T47D (cell line): ENCODE measurements around the gene IFNA16.
"Not testable (repeated sequence)": the region's sequence is repeated elsewhere in the genome, so short reads cannot be mapped to it uniquely, and the experiment has no call there.

Experiments used
- DNase-seq, 2 experiments: peaks; one replicate each; pipeline versions ENCODE4 v3.0.0 to v3.0.0-alpha.2; 2011 to 2012; ENCODE audit warnings: low read depth in 1 of 2, low spot score in 1 of 2
- JUND ChIP-seq: IDR thresholded peaks from 2 replicates; pipeline ENCODE4 v1.6.1; 2012; ENCODE audit warnings: low read depth
- in situ Hi-C: cut with HindIII; loops from 2 replicates; pipeline ENCODE4 v1.10.0; 2016; ENCODE audit warnings: low sequenced_read_pairs, low pct_unique_long_range_greater_than_20kb

IFNA16 gene

DNA sequence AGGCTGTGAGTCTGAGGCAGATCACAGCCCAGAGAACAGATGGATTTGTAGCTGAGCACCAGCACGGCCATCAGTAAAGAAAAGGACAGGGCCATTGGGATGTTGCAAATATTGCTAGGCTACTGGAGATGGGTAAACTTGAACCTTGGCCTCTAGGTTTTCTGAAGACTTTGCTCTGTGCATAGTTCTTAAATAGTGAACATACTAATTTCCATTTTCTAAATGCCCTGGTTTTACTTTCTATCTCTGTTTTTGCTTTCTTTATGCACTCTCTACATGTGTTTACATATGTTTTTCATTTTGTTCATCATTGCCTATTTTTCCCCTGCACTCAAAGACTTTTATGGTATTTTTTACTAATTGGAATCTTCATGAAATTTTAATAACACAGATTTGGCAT is at the start of gene IFNA16:
TSS of gene IFNA16 (minus strand) at position 101 of the 400 bp plus-strand sequence. CDS start at position 95, 6 bp downstream.
- in situ Hi-C loops = not testable (repeated sequence)

DNA sequence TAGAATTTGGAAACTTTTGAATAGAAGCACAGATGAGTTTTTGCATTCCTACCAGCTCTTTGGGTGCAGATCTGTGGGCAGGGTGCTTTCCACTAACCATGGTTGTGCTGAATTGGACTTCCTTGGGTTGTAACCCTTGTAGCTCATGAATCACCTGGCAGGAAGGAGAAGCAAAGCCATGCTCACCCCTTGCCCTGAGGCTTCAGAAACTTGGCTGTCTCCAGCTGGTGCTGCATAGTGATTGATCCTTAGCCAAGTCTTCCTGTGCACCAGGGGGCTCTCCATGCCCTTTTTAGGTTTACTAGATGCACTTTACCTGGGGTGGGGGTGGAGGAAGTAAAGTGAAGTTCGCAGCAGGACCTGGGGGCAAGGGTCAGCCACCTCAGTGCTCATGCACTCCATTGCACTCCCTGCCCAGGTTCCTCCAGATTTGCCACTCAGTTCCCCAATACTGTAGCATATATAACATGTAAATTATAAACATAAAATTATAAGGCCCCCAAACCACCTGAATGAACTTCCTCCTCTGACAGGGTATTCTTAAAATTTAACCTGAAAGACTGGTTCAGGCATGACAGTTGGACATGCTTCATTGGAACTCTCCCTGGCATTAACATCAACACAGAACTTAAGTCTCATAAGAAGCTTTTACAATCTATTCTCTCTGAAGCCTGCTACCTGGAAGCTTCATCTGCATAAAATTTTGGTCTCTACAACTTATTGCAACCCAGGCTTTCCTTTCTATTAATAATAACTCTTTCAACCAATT is 48.5 kb upstream of the IFNA16 start:
- peak in 1 of 2 experiments; percentile 39 for DNase-seq
- in situ Hi-C loops = no loop called here
- no peak for TF ChIP-seq JUND

More for the DNA sequence above, at the start of gene IFNA16:
- not testable (repeated sequence) for DNase-seq

DNA sequence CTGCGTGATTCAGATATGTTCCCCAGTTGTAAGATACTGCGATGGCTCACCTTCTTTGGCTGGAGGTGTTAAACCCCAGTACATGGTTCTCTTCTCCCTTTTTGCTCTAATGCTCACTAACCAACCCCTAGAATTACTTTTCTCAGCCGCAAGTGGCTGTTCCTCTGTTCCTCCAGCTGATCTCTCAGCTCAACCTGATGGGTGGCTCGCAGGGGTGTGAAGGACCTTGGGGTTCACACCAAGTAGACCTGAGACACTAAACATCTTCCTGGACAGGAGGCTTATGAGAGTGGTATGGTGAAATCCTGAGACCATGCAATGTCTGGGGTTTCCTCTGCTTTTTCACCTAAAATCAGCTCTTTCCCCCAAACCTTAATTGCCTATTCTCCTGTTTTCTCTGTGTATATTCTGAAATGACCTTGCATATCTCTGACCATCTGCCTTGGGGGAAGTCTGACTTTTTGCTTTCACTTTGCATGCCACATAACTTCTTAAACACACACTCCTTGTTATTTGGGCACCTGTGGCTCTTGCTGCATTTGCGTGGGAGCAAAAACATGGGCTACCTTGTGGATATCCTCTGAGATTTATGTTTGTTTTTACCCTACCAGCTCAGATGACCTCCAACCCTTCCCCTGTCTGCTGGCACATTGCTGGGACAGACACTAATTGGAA is 38.6 kb upstream of the IFNA16 start:
- peak in 1 of 2 experiments; percentile 76 for DNase-seq
- no peak for TF ChIP-seq JUND
- in situ Hi-C loops = no loop called here

DNA sequence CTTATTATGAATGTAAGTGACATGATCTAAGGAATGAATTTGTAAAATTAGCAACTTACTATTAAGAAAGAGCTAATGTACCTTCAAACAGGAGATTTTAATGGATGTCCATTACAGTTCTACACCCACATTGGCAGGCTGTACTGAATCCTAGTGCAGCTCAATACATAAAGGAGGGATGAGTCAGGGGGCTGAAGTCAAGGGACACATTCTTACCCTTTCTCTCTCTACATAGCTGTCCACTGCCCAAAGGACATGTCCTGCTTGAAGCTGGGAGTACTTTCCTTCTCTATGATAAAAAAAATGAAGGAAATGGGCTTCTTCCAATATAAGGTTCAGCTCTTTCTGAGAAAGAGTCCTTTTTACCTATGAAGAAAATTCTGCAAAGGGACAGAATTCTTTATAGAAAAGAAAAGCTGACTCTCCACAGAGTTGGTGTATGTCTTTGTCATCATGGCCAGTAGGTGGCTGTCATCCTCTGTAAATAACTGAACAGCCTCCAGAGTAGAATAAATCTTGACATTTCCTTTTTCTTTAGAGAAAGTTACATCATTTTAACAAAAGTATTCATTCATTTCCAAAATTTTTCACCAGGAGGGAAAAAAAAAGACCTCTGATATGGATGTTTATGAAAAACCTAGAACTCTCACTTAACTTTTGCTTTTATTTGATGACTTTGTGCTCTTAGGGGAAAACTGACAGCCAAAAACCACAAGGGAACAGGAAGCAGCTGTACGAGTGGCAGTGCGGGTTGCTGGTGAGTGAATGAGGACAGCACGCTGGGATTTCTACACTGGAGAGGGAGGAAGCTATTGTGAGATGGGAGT is 35.8 kb upstream of the IFNA16 start:
- peak in 1 of 2 experiments; percentile 61 for DNase-seq
- in situ Hi-C loops = no loop called here
- no peak for TF ChIP-seq JUND

DNA sequence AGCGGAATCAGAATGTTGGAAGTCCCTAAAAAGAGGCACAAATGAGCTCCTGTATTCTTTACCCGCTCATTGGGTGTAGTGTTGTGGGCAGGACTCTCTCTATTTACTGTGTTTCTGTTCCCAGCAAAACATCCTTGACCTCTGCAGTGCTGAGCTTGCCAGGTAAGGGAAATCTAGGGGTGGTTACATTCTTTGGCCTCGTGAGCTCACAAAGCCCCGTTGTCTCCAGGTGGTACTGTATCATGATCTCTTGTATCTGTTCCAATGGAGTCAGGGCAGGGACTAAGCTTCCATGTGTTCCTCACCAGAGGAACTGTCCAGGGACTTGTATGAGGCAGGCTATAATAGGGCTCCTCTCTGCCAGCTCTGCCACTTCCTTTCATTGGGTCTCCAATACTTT is 34.5 kb upstream of the IFNA16 start:
- TF ChIP-seq JUND = no peak
- in situ Hi-C loops = no loop called here
- DNase-seq = no peak

DNA sequence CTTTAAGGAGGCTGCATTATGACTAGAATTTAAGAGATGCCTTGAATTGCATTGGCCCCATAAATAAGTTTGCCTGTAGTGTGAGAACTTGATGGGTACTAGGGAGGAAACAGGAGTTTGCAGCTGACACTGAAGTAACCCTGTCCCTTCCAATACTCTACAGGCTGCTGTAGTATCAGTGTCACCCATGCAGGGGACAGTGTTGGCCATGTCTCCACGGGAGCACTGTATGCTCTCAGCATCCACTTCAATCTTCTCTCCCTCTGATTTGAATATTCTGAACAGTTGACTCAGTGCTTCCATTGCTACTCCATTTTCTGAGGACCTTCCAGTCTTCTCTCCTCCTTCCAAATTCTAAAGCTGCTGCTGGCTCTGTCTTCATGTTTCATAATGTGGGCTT is 34.1 kb upstream of the IFNA16 start:
- no peak for TF ChIP-seq JUND
- in situ Hi-C loops = no loop called here
- peak in 1 of 2 experiments; percentile 10 for DNase-seq

DNA sequence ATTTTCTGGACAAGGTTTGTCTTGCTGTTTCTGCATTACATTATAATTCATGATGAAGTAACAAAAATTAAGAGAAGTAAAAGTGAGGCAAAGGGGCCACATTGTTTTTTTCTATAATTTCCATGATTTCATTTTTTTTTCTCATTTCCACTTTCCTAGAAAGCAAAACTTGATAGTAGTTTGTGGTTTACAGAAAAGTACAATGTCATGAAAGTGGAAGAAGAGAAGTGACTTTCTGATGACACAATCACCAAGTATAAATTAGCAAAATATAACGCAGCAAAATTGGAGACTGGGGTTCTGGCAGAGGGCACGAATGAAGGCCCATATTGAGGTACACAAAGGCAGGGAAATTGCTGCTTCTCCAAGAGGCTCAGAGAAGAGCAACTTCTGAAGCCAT is 27.7 kb upstream of the IFNA16 start:
- TF ChIP-seq JUND = no peak
- no peak for DNase-seq
- in situ Hi-C loops = no loop called here

DNA sequence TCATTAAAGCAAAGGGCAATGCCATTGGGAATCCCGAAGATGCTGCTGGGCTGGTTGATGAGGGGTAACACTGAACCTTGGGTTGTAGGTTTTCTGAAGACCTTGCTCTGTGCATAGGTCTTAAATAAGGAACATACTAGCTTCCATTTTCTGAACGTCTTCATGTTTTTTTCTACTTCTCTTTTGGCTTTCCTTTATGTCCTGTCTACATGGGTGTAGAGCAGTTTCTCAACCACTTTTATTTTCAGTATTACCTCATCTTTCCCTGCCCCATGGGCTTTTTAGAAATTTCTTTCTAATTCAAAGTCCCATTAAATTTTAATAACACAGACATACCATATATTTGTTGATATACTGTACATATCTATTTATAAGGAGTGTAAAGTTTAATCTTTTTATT is 22.8 kb upstream of the IFNA16 start, which contains the start of gene IFNA14:
TSS of gene IFNA14 (minus strand) at position 95 of the 400 bp plus-strand sequence. CDS start at position 25, 70 bp downstream.
- in situ Hi-C loops = no loop called here
- TF ChIP-seq JUND = no peak

DNA sequence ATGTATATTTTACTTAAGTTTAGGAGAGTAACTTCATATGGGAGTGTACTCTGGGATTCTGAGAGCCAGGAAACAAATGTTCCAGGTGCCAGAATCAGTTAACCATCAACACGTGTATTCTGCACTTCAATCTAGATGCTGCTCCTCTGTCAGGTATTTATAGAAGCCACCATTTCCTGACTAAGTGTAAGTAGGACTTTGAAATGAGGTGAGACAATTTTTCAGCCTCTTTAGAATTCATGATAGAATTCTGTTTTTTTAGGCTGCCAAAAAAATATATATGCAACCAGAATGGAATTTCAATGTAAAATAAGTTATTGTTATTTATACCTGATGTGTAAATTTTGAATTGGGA is 19.2 kb upstream of the IFNA16 start:
- DNase-seq, in situ Hi-C loops: not testable (repeated sequence)

More for the DNA sequence above, 22.8 kb upstream of the IFNA16 start, which contains the start of gene IFNA14:
- DNase-seq = no peak

DNA sequence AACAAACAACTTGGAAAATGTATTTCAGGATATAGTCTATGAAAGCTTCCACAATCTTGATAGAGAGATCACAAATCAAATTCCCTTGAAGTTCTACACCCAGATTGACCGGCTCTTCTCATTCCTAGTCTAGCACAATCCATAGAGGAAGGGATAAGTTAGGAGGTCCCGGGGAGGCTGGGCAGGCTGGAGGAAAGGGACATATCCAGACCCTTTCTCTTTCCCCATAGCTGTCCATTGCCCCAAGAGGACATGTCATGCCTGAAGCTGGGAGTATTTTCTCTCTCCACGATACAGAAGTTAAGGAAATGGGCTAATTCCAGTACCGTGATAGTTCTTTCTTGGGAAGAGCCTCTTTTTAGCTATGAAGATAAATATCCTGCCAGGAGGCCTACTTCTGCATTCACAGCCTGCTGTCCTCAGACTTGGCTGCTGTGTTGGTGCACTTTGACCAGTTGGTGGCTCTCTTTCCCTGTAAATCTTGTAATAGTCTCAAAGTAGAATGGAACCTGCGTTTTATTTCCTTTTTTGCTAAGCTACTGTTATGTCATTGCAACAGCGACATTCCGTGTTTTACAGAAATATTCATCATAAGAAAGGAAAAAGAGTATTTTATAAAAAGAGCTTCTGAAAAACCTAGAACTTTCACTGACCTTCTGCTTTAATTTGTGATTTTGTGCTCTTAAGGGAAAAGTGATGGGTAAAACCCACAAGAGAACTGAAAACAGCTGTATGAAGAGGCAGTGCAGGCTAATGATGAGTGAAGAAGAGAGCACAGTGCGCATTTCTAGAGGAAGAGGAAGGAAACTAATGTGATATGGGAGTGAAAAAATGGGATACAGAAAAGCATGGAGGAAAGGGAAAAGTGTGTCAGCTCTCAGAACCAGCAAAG is 18.6 kb upstream of the IFNA16 start:
- in situ Hi-C loops = not testable (repeated sequence)
- DNase-seq = peak; percentile 17 to 69

DNA sequence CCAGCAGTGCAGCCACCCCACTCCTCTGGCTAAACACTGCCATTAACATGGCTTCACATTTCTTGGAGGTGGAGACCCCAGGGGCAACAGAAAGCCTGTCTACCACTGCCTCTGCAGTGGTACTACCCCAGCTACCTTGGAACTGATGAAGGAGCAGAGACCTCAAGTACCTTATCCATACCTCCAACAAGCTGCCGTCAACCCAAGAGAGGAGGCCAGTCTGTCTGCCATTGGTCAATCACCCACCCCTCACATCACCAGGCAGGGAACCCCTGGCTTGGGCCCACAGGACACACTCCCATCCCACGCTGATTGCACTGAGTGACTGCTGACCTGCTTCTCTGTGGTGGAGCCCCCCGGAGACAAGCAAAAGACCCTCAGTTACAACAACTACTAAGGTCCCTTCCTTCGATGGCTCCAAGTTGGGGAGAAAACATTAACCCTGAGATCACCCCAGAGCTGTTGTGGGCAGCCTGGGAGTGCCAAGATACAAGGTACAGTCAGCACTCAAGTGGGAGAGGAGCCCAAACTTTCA is 17.1 kb upstream of the IFNA16 start:
- in situ Hi-C loops = no loop called here
- DNase-seq = no peak
- TF ChIP-seq JUND = no peak

DNA sequence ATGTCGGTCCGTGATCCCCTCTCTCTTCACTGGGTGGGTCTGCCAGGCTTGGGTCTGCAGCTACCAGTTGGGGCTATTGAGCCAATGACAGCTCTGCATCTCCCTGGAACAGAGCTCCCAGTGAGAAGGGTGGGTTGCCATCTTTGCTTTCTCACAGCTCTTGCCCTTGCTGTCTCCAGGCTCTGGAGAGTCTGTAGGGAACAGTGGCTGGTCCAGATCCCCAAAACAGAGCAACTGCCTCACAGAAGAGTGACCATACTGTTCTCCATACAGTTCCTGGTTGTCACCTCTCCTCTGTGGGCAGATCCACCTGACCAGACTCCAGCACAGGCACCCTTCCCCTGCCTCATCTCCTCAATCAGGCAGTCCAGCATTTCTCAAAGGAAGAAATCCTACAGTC is 16.1 kb upstream of the IFNA16 start:
- DNase-seq = no peak
- in situ Hi-C loops = no loop called here
- TF ChIP-seq JUND = no peak
